Stimulated activated CD8-positive, alpha-beta memory T cell treated with anti-CD3 and anti-CD28 coated beads, Interleukin-4, amount 100 ng/mL, for 4 hours (primary cell): ENCODE data around the gene CCSAP.
A peak's percentile ranks its signal among the peaks of the same experiment; 100 is the strongest.
"Not testable (repeated sequence)": the region's sequence is repeated elsewhere in the genome, so short reads cannot be mapped to it uniquely, and the experiment has no call there.

ENCODE experiments used
- DNase-seq, 2 donors: peaks; one replicate each; pipeline ENCODE4 v3.0.0-alpha.2; 2020; ENCODE audit warnings: low read depth in 2 of 2, low spot score in 1 of 2

The CCSAP gene

GRCh38 chr1:229365569-229365968 is 22.7 kb upstream of the CCSAP start:
- DNase-seq, result no peak

DNA sequence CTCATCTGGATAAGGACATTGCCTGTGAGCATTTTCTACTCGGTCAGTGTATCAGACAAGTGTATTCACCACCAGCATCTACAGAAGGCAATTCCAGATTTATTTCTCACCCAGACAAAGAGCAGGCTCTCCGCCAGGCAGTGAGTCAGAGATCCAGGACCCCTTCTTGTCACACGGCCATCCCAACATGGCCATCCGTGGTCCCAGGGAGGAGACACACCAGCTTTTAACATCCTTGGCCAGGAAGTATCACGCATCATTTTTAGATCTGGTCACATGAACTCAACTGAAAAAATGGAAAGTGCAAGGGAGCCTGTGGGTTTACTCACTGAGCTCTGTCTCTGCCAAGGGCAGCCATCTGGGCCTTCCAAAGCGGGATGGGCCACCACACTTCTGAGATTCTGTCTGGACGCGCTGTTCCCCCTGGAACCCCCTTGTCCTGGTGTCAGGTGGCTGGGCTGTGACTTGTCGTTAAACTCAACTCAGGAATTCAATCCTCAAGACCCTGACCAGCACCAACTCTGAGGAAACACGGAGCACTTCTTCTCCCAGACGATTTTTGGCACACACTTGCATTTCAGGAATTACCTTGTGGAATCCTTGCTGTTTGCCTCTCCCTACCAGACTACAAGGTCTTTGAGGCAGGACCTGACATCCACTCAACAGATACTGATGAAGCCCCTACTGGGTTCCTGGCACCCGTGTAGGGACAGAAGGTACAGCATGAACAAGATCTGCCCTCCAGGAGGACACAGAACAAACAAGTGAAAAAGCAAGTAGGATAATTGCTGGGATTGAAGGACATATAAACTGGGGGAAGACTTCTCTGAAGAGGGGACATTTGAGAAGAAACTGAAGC is 21.6 kb upstream of the CCSAP start:
- no peak for DNase-seq

- no peak for DNase-seq
Measured at GRCh38 chr1:229363723-229364122, 20.9 kb upstream of the CCSAP start.

DNA sequence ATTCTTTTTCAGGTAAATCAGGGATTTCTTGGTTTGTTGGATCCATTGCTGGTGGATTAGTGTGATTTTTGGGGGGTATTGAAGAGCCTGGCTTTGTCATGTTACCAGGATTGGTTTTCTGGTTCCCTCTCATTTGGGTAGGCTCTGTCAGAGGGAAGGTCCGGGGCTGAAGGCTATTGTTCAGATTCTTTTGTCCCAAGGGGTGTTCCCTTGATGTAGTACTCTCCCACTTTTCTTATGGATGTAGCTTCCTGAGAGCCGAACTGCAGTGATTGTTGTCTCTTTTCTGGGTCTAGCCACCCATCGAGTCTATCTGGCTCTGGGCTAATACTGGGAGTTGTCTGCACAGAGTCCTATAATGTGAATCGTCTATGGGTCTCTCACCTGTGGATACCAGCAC is 17.6 kb upstream of the CCSAP start:
- DNase-seq, result no peak

DNA sequence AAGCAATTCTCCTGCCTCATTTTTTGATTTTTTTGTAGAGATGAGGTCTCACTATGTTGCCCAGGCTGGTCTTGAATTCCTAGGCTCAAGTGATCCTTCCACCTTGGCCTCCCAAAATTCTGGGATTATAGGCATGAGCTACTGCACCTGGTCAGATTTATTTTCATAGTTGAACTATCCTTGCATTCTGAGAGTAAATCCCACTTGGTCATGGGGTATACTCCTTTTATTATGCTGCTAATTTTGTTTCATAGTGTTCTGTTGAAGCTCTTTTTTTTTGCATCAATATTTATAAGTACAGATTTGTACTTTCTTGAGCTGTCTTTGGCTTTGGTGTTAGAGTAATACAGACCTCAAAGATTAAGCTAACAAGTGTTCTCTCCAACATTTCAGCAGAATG is 12.8 kb upstream of the CCSAP start:
- no peak for DNase-seq

DNA sequence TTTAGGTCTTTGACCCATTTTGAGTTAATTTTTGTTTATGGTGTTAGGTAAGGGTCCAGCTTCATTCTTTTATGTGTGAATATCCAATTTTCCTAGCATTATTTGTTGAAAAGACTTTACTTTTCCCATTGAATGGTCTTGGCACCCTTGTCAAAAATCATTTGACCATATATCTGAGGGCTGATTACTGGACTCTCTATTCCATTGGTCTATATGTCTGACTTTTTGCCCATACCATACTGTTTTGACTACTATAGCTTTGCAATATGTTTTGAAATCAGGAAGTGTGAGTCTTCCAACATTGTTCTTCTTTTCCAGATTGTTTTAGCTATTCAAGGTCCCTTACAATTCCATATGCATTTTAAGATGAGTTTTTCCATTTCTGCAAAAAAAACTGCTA is 11.4 kb upstream of the CCSAP start:
- DNase-seq, result no peak

DNA sequence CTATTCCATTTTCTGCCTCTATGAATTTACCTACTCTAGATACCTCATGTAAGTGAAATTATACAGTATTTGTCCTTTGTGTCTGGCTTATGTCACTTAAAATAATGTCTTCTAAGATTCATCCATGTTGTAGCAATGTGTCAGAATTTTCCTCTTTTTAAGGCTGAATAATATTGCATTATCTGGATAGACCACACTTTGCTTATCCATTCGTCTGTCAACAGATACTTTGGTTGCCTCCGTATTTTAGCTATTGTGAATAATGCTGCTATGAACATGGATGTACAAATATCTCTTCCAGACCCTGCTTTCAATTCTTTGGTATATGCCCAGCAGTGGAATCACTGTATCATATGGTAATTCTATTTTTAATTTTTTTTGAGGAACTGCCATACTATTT is 10.1 kb upstream of the CCSAP start:
- DNase-seq, result no peak

DNA sequence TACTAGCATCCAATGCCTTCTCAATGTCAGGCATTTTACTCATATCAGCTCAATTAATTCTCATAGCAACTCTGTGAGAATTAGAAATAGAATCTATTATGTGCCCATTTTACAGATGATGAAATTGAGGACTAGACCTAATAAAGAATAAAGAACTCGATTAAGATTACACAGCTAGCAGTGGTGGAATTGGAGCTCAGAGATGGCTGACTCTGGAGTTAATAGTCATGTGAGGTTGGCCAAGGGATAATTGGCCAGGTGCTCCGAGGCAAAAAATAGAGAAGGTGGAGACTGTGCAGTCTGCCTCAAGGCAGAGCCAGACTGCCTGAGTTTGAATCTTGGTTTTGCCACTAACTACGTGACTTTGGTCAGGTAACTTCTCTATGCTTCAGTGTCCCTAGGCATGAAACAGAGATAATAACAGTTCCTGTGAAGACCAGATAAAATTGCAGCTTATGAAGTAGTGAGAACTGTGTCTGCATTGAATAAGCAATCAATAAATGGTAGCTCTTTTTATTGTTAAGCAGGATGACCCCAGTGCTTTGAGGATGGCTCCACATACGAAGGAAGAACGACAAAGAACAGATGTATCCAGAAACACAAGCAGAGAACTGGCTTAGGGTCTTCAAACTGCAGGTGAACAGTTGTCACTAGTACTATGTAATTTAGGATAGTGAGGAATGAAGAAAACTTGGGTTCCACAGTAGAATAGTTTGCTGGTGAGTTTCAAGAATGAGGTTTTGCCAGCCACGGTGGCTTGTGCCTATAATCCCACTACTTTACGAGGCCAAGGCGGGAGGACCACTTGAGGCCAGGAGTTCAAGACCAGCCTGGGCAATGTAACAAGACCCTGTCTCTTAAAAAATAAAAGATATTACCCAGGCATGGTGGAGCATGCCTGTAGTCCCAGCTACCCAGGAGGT is 6.9 kb upstream of the CCSAP start:
- no peak for DNase-seq

- DNase-seq, result no peak
Measured at GRCh38 chr1:229347528-229347927, 4.7 kb upstream of the CCSAP start.

DNA sequence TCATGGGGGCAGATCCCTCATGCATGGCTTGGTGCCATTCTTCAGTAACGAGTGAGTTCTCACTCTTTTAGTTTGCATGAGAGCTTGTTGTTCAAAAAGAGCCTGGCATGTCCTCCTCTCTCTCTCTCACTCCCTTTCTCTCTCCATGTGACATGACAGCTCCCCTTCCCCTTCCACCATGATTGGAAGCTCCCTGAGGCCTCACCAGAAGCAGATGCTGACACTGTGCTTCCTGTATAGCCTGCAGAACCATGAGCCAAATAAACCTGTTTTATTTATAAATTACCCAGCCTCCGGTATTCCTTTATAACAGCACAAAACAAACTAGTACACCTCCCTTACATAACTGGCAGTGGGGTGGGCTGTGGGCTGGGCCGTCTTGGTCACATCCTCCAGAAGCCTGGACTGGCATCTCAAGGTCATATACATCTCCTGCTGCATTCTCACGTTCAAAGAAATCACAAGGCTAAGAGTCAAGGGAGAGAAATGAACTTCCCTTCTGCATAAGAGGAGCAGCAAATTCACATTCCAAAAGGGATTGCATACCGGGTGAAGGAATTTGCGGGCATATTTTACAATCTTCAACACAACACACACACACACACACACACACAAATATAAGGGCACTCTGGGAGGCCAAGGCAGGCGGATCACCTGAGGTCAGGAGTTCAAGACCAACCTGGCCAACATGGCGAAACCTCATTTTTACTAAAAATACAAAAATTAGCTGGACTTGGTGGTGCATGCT is 2.3 kb upstream of the CCSAP start:
- no peak for DNase-seq

DNA sequence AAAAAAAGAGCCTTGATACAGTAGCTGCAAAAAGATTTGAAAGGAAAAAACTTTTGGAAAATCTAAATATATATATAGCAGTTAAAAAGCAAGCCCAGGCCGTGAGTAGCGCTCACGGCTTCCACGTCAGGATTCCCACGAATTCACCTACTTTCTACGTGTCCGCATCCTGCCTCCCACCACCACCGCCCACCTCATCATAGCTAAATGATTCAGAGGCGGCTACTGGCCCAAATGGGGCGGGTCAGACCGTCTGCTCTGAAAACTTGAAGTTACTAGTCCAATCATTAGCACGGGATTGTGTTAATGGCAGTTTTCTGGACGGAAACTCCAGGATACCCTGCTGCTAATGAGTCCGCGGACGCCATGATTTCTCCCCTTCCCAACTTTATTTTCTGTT is 1.3 kb upstream of the CCSAP start:
- DNase-seq, result no peak

DNA sequence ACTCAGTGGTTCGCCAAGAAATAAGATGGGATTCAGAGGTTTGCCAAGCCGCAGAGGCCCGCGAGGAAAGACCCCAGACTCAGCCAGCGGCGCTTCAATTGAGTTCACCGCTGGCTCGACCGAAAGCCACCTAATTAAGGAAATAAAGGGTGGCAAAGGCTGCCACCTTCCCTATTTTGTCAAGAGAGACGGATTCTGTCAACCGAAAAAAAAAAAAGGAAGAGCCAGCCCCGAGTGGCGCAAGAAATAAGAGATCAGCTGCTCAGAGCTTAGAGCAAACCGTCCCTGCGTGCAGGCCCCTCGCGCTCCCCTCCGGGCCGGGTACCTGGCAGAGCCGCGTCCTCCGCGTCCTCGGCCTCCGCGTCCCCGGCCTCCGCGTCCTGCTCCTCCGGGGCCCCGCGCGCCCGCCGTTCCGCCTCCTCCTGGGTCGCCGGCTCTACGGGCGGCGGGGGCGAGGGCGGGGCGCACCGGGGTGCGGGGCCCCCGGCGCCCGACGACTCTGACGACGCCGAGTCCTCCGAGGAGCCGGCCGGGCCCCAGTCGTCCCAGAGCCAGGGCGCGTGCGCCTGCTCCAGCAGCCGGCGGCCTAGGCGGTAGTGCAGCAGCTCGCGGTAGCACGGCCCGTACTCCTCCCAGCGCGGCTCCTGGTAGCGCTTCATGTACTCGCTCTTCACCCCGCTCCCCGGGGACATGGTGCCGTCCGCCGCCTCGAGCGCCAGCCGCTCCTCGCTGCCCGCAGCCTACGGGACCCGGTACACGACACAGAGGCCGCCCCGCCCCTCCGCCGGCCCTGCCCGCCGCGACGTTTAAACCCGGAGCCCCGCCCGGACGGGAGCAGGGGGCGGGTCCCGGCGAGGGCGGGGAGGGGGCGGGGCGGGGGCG is 832 bp downstream of the CCSAP start:
- peak; percentile 45 to 63 for DNase-seq

- no peak for DNase-seq
Measured at GRCh38 chr1:229340496-229340895, 2.4 kb downstream of the CCSAP start.

- DNase-seq, result no peak
Measured at GRCh38 chr1:229339520-229339919, 3.3 kb downstream of the CCSAP start.

DNA sequence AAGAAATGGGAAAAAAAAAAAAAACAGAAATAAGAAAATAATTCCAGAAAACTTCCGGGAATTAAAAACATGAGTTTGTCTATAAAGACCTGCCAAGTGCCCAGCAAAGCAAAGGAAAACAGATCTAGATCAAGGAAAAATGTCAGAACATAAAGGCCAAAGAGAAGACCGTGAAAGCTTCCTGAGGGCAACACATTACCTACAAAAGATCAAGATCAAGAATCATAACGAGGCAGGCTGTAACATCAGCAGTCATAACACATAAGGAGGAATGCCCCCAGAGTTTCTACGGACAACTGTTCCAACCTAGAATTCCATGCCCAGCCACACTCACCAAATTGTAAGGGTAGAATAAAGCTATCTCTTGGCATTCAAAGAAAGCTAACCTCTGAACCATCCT is 3.8 kb downstream of the CCSAP start:
- DNase-seq, result no peak

- DNase-seq, result no peak
Measured at GRCh38 chr1:229336345-229336744, 6.5 kb downstream of the CCSAP start.

DNA sequence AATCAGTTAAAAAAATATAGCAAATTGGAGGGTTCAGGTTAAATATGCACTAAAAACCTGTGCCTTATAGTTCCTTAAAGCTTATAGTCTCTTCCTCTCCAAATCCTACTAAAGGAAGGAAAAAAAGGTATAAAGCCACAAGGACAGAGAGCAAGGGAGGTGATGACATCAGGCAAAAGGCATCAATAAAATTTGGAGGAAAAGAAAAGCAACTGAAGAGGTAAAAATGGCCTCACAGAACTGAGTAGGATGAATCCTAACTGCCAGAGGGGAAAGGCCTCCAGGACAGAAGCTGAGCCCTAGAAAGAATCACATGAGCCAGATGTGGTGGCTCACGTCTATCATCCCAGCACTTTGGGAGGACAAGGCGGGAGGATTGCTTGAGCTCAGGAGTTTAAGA is 8.1 kb downstream of the CCSAP start:
- no peak for DNase-seq

DNA sequence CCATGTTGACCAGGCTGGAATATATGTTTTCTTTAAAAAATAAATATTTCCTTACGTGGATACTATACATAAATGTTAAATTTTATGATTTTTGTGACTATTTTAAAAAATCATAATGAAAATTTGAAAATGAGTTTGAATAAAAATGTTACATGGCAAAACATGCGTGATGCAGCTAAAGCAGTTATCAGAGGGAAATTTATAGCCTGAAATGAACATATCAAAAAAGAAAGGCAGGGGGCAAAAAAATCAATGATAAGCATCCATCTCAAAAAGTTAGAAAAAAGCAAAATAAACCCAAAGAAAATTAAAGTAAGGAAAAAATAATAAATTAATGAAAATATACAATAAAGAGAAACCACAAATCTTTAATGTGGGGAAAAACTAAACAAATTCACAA is 8.6 kb downstream of the CCSAP start:
- no peak for DNase-seq

DNA sequence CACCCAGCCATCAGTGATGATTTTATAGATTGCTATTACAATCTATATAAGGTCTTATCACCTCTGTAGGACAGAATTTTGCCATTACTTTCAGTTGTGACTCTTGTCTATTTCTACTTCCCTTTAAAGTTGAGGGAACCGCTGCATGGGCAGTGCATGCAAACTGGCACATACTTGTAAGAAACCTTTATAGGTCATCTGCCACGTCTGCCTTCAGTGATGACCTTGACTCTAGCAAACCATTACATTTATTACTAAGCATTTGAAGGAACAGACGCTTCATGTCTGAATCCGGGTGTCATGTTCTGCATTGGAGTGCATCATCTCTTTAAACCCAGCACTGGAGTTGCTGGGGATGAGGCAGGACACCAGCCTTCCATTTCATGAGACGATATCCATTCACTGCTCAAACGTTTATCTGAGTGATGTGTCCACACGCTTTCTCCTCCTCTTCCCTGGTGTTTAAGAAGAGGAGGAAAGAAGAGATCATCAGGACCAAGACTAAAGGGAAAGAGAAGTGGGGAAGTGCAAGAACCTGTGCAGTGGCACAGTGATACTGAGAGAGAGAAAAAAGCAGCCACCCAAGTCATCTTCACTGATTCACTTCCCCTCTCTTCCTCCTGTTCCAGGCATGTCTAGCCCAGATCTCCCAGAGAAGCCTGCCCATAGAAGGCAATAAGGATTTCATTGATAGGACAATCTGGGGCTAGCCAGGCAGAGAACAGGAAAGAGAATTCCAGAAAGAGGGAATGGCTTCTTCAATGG is 14.1 kb downstream of the CCSAP start:
- DNase-seq, result no peak

DNA sequence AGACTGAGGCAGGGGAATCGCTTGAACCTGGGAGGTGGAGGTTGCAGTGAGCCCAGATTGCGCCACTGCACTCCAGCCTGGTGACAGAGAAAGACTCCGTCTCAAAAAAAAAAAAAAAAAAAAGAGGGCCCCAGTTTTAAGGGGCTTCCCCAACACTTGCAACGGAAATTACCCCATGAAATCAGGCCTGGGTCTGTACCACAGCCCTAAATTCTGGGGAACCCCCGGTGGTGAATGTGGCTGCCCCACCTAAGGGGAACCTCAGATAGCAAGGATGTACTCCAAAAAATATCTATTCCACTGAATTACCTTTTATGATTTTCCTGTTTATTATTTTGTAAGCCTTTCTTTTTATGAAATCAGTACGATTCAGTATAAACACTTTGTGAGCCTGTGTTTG is 15.1 kb downstream of the CCSAP start:
- DNase-seq, result not testable (repeated sequence)
